KMS-11 (cell line): ENCODE results near the gene C16orf95.

Experiments
- H2AFZ ChIP-seq: fragments of 200-600 bp; sonication (generic); 2 replicates; pipeline ENCODE4 v1.6.1; 2016; ENCODE audit warnings: antibody characterized with exemption, mixed run types, low read depth
- H3K27ac ChIP-seq: fragments of 200-600 bp; sonication (generic); 2 replicates; pipeline ENCODE4 v1.6.1; 2016; ENCODE audit warnings: mild to moderate bottlenecking, mixed run types
- H3K27me3 ChIP-seq: fragments of 200-600 bp; sonication (generic); 2 replicates; pipeline ENCODE4 v1.6.1; 2017; ENCODE audit warnings: mild to moderate bottlenecking, low read depth, mixed run types, moderate library complexity; ENCODE audit not compliant: insufficient read depth
- H3K36me3 ChIP-seq: fragments of 200-600 bp; sonication (generic); 2 replicates; pipeline ENCODE4 v1.6.1; 2017; ENCODE audit warnings: mild to moderate bottlenecking, mixed run types; ENCODE audit not compliant: insufficient read depth
- H3K4me1 ChIP-seq: fragments of 200-600 bp; sonication (generic); 2 replicates; pipeline ENCODE4 v1.6.1; 2016; ENCODE audit warnings: mild to moderate bottlenecking, low read depth, mixed run types; ENCODE audit not compliant: poor library complexity, severe bottlenecking
- H3K4me2 ChIP-seq: fragments of 200-600 bp; sonication (generic); 2 replicates; pipeline ENCODE4 v1.7.0; 2016; ENCODE audit warnings: mild to moderate bottlenecking, mixed run types
- H3K4me3 ChIP-seq: fragments of 200-600 bp; sonication (generic); IDR thresholded peaks from 2 replicates; pipeline ENCODE4 v1.6.1; 2017; ENCODE audit warnings: low read depth, low read length, mixed read lengths; ENCODE audit not compliant: insufficient read depth
- H3K79me2 ChIP-seq: fragments of 200-600 bp; sonication (generic); 2 replicates; pipeline ENCODE4 v1.6.1; 2016; ENCODE audit warnings: low read depth, mixed run types; ENCODE audit not compliant: insufficient read depth
- H3K9ac ChIP-seq: fragments of 200-600 bp; sonication (generic); 2 replicates; pipeline ENCODE4 v1.6.1; 2016; ENCODE audit warnings: mild to moderate bottlenecking, mixed run types
- H4K20me1 ChIP-seq: fragments of 200-600 bp; sonication (generic); 2 replicates; pipeline ENCODE4 v1.6.1; 2016; ENCODE audit warnings: mild to moderate bottlenecking, mixed run types; ENCODE audit not compliant: insufficient read depth
- TF ChIP-seq, protein P1 (sequence below): fragments of 200-600 bp; sonication (generic); conservative IDR thresholded peaks from 2 replicates; pipeline ENCODE4 v1.6.1; 2017; ENCODE audit warnings: low read depth, mild to moderate bottlenecking, antibody characterized with exemption, low read length, moderate library complexity, mixed read lengths

The C16orf95 gene

DNA sequence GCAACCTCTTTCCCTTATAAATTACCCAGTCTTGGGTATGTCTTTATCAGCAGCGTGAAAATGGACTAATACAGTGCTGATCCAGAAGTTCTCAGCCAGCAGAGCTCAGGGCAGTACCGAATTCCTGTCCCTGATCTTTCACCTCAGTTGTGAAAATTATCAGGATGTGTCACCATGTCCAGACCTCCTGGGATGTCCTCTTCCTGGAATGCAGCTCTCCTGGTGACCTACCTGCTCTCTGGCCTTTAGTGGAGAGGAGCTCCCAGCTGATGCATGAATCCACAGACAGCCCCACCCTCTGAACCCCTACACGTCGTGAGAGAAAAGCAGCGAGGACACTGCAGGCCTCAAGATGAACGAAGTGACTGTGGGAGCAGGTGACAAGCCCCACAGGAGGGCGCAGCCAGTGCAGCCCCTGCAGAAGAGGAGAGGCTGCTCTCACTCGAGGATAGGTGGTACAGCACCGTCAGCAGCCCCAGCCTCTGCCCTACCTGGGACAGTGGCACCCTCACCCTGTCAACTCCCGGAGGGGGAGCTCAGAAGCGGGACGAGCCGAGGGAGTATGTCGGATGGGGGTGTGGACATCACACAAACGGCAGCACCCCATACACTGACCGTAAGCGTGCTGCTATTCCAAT, 22.0 kb upstream of the C16orf95 start:
- Histone ChIP-seq H2AFZ (no peak overlapping the region), H3K27ac (no peak overlapping the region), H4K20me1 (no peaks in the 10 kb centered on the region), H3K27me3 (no peaks in the 10 kb centered on the region), H3K36me3 (no peaks in the 10 kb centered on the region; the same call in 1 of the 2 replicates), H3K4me1 (peaks cover 9% of the 10 kb centered on the region), H3K4me3 (no peak overlapping the region), H3K79me2 (0 out of 2 replicates have a peak, but pooled peaks cover 12% of the 10 kb centered on the region), H3K9ac (no peak overlapping the region), H3K4me2 (no peak overlapping the region)
- TF ChIP-seq, protein P1, sequence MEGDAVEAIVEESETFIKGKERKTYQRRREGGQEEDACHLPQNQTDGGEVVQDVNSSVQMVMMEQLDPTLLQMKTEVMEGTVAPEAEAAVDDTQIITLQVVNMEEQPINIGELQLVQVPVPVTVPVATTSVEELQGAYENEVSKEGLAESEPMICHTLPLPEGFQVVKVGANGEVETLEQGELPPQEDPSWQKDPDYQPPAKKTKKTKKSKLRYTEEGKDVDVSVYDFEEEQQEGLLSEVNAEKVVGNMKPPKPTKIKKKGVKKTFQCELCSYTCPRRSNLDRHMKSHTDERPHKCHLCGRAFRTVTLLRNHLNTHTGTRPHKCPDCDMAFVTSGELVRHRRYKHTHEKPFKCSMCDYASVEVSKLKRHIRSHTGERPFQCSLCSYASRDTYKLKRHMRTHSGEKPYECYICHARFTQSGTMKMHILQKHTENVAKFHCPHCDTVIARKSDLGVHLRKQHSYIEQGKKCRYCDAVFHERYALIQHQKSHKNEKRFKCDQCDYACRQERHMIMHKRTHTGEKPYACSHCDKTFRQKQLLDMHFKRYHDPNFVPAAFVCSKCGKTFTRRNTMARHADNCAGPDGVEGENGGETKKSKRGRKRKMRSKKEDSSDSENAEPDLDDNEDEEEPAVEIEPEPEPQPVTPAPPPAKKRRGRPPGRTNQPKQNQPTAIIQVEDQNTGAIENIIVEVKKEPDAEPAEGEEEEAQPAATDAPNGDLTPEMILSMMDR = no peak

DNA sequence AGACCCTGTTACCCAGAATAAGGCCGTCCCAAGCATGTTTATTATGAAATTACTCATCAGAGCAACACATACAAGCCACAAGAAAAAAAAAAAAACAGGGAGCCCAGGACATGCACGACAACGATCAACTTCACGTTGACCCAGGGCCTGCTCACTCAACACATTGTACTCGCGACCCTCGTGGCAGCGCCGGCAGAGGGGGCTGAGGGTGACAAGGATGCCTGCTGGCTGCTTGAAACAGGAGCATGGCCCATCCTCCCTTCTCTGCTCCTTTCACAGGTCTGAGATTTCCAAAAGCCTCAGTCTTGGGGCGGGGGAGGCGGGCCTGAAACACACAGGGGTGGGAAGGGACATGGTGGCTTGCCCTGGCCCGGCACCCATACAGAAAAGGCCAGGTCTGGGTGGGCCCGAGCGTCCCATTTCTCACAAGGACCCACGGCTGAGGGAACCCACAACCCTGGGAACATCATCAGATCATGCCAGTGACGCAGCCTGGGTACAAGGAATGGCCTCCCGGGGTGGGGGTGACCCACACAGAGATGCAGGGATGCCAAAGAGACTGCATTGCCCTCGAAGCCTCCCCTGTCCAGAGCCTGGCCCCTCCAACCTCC, 21.1 kb upstream of the C16orf95 start:
- Histone ChIP-seq H3K4me3 (no peak overlapping the region), H3K9ac (no peak overlapping the region), H3K27ac (no peak overlapping the region), H2AFZ (no peak overlapping the region), H3K4me1 (peaks cover 5% of the 10 kb centered on the region), H4K20me1 (no peaks in the 10 kb centered on the region), H3K79me2 (0 out of 2 replicates have a peak, but pooled peaks cover 5% of the 10 kb centered on the region), H3K27me3 (no peaks in the 10 kb centered on the region), H3K36me3 (no peaks in the 10 kb centered on the region; the same call in 1 of the 2 replicates), H3K4me2 (no peak overlapping the region)
- TF ChIP-seq, protein P1 = no peak

DNA sequence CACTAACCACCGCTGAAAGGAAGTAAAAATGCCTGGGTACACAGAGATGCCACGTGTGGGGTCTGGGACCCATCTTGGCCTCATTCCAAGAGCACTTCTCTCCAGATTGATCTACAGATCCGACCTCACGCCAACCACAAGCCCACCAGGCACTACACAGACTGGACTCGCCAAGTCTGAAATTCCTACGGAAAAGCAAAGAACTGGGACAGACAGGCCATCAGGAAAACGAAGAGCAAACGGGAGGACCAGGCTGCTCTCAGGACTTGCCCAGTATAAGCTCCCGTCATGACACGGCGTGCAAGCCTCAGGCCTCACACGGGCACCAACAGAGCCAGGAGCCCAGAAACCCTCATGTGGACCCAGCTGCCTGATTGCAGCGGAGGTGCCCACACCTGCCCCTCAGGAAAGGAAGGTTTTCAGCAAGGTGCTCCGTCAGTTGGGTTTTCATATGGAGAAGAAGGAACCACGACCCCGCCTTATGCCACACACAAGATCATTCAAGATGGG, 20.1 kb upstream of the C16orf95 start:
- H3K27me3 ChIP-seq = no peaks in the 10 kb centered on the region
- no peak overlapping the region for H3K4me3 ChIP-seq
- H3K79me2 ChIP-seq = no peaks in the 10 kb centered on the region
- peaks cover 5% of the 10 kb centered on the region for H3K4me1 ChIP-seq
- H2AFZ ChIP-seq = no peak overlapping the region
- H3K4me2 ChIP-seq = no peak overlapping the region
- H3K27ac ChIP-seq = no peak overlapping the region
- no peaks in the 10 kb centered on the region; the same call in 1 of the 2 replicates for H3K36me3 ChIP-seq
- H4K20me1 ChIP-seq = no peaks in the 10 kb centered on the region
- TF ChIP-seq, protein P1 = no peak
- H3K9ac ChIP-seq = no peak overlapping the region

DNA sequence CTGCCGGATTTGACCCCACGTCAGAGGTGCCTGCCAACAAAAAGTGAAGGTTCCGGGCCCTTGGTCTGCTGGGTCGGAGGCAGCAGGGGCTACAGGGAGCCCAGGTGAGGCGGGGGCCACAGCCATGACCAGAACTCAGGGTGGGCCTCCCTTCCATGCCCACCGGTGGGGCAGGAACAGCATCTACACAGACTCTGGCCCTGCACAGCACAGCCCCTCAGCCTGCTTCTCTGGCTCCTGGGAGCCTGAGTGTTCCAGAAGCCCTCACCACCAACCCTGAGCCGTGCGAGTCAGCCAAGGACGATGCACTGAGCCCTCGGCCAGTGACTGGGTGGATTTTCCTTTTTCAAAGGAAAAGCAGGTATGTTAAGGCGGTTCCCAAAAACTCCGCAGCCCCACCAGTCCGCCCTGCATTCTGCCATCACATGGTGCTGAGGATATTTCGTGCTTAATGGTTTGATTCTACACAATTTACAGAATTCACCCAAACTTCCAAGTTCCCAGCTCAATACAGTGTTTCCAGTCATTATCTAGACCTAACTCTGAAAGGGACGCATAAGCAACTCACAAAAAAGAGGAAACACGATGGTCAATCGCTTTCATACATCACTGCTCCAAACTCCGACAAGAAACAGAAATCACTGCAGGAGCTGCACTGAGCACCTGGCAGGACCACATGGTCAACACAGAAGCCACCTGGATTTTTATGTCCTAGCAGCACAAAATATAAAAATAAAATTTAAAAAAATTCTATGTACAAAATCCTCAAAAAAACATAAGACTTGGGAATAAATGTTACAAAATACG, 19.4 kb upstream of the C16orf95 start:
- no peaks in the 10 kb centered on the region; the same call in 1 of the 2 replicates for H3K36me3 ChIP-seq
- H3K4me2 ChIP-seq = no peak overlapping the region

More for the DNA sequence above, 19.4 kb upstream of the C16orf95 start:
- TF ChIP-seq, protein P1 = no peak
- no peak overlapping the region for H3K4me3 ChIP-seq
- no peaks in the 10 kb centered on the region for H3K27me3 ChIP-seq
- H4K20me1 ChIP-seq = no peaks in the 10 kb centered on the region
- no peak overlapping the region for H3K27ac ChIP-seq
- peaks cover 5% of the 10 kb centered on the region for H3K4me1 ChIP-seq
- no peaks in the 10 kb centered on the region for H3K79me2 ChIP-seq
- no peak overlapping the region for H2AFZ ChIP-seq
- no peak overlapping the region for H3K9ac ChIP-seq
